Activated naive CD4-positive, alpha-beta T cell treated with anti-CD3 and anti-CD28 coated beads for 36 hours (primary cell): Measurements from ENCODE around the gene RNF212. TPM values are rescaled to one million over a fixed set of nuclear protein-coding genes. Genes with fewer than 3 reads are reported as not detected.

Source experiments
- CTCF ChIA-PET: fragments of 350-600 bp; sonication (Branson Sonifier 250); formaldehyde crosslinking; loops from one replicate; lab custom pipeline; 2021; ENCODE audit warnings: antibody characterized with exemption; lab: Charles Lee
- DNase-seq: peaks from one replicate; pipeline ENCODE4 v3.0.0-alpha.2; 2020
- H3K27ac Mint-ChIP-seq: one replicate; pipeline ENCODE4 v1.8.0; 2021; ENCODE audit warnings: mild to moderate bottlenecking, mixed read lengths
- H3K27me3 Mint-ChIP-seq: one replicate; pipeline ENCODE4 v1.8.0; 2021; ENCODE audit warnings: low read depth, mixed read lengths
- H3K36me3 Mint-ChIP-seq: one replicate; pipeline ENCODE4 v1.8.0; 2021; ENCODE audit warnings: low read depth, mixed read lengths
- H3K4me1 Mint-ChIP-seq: one replicate; pipeline ENCODE4 v1.8.0; 2021; ENCODE audit warnings: low read depth, mixed read lengths
- H3K4me3 Mint-ChIP-seq: one replicate; pipeline ENCODE4 v1.8.0; 2021; ENCODE audit warnings: mild to moderate bottlenecking, moderate library complexity, mixed read lengths
- H3K9me3 Mint-ChIP-seq: one replicate; pipeline ENCODE4 v1.8.0; 2021; ENCODE audit warnings: mixed read lengths
- intact Hi-C: fragments of 100-400 bp; cut with micrococcal nuclease; formaldehyde crosslinking; loops from one replicate; pipeline ENCODE4 v1.15.1; 2023
- total RNA-seq, 2 experiments: library from RNA; stranded (reverse); gene quantifications; one replicate each; pipeline ENCODE4 v1.2.3, GENCODE V29; 2021

The RNF212 gene
- total RNA-seq, 2 experiments from 2014 or later = 0.98 to 2.2 TPM

DNA sequence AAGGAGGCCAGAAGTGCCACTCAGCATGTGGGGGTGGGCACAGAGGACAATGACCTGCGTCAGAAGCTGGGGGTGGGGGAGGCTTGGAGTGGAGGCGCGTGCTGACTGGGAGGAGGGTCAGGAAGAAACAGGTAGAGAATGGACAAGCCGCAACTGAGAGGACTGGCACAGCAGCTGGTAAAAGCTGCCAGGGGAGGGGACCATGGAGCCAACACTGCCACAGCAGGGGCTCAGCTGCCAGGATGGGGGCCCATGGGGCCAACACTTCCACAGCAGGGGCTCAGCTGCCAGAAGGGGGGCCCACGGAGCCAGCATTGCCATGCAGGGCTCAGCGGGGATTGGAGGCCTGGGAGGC is 19.1 kb downstream of the RNF212 start:
- H3K36me3 Mint-ChIP-seq = no peaks in the 10 kb centered on the region
- peaks cover 4% of the 10 kb centered on the region for H3K9me3 Mint-ChIP-seq
- peaks cover 2% of the 10 kb centered on the region for H3K27me3 Mint-ChIP-seq
- CTCF ChIA-PET = no interaction called here
- no peaks in the 10 kb centered on the region for H3K4me1 Mint-ChIP-seq
- H3K27ac Mint-ChIP-seq = no peak overlapping the region
- no peak for DNase-seq
- H3K4me3 Mint-ChIP-seq = no peak overlapping the region
- intact Hi-C loops = no loop called here

DNA sequence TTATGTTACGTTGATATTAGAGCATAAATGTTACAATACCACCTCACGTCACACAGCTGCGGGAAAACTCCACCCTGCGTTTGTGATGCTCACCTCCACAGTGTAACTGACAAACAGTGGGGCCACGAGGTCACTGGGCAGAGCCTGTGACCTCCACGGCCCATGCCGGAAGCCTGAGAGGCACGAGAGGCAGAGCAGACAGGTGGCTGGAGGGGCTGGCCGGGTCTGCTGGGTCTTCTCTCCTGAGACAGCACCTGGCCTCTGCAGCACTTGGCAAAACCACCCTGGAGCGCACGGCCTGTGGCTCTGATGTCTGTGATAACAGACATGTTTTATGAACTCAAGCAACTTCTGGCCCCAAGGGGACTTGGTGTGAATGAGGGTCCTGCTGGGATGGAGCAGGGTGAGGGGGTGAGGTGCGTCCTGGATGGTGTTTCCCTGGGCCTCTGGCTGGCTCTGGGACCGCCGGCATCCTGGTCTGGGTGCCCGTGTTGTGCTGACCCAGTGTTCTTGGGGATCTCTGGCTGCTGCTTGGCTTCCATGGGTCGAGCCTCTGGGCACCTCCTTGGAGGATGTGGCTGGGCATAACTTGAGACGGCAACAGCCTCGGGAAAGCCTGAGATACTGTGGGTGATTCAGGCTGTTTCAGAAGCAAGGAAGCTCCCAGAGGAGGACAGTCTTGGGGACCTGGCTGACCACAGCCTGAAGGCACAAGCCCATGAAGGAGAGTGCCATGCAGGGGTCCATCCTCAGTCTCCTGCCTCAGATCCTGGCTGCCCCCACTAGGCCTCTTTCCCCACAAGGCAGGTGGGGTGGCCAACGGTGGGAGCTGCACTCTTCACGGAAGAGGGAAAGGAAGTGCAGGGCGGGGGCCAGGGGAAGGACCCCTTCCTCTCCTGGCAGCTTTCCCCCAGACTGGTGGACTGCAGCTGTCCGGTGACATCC is 19.7 kb downstream of the RNF212 start:
- intact Hi-C loops = no loop called here
- CTCF ChIA-PET = no interaction called here
- no peak for DNase-seq
- Mint-ChIP-seq H3K4me1 (no peaks in the 10 kb centered on the region), H3K27ac (no peak overlapping the region), H3K9me3 (peaks cover 4% of the 10 kb centered on the region), H3K27me3 (peaks cover 2% of the 10 kb centered on the region), H3K4me3 (no peak overlapping the region), H3K36me3 (no peaks in the 10 kb centered on the region)

DNA sequence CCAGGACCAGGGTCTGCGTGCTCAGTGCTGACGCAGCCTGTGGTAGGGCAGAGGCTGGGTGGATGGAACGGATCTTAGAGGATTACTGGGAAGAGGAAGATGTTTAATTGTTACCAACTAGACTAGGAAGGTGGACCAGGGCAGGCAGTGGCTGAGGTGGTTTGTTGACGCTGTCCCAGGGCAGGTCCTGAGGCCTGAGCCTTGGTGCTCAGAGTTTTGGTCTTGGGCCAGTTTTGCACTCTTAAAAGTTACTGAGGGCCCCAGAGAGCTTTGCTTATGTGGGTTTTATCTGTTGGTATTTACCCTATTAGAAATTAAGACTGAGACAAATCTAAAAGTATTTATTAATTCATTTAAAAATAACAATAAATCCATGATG is 20.4 kb downstream of the RNF212 start:
- CTCF ChIA-PET = no interaction called here
- intact Hi-C loops = no loop called here
- no peaks in the 10 kb centered on the region for H3K4me1 Mint-ChIP-seq

DNA sequence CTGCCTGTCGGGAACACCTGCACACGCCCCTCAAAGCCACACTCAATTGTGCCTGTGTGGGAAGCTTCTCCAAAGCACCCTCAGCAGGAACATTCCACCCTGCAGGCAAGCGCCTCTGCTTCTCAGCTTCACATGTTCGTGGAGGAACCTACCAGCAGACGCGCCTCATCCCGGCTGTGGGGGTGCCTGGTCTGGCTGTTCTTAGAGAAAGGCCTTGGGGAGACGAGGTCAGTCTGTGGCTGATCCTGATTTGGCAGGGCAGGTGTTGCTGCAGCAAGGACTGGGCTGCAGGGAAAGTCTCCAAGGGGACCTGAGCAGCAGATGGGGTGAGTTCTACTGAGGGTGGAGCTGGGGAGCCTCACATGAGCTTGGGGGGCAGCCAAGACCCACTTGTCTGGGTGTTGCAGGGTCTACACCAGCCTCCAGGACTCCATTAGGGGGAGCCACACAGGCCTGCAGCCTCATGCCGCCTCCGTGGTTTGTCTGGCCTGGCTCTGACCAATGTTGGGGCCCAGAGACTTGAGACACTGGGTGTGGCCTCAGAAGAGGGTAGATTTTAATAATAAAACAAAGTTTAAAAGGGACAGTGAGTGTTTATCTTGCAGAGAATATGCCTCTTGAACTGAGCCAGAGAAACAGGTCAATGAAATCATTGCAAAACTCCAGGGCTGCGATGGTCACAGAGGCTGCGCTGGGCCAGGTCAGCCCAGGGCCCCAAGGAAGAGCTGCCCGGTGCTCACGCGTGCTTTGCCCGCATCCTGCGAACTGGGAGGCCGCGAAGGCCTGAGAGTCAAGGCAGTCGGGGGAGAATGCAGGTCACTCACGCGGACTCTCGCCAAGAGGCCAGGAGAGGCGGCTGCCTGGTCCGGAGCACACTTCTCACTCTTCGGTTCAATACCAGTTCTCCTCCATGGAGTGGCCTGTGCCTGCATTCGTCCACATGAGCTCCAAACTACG is 21.1 kb downstream of the RNF212 start:
- H3K4me1 Mint-ChIP-seq = no peaks in the 10 kb centered on the region
- intact Hi-C loops = no loop called here
- peaks cover 2% of the 10 kb centered on the region for H3K27me3 Mint-ChIP-seq
- no peak overlapping the region for H3K4me3 Mint-ChIP-seq
- peaks cover 12% of the 10 kb centered on the region for H3K9me3 Mint-ChIP-seq
- no peak for DNase-seq
- CTCF ChIA-PET = no interaction called here
- H3K36me3 Mint-ChIP-seq = no peaks in the 10 kb centered on the region
- H3K27ac Mint-ChIP-seq = no peak overlapping the region

More for the DNA sequence above, 20.4 kb downstream of the RNF212 start:
- Mint-ChIP-seq H3K27ac (no peak overlapping the region), H3K4me3 (no peak overlapping the region), H3K9me3 (peaks cover 9% of the 10 kb centered on the region), H3K36me3 (no peaks in the 10 kb centered on the region), H3K27me3 (peaks cover 2% of the 10 kb centered on the region)
- no peak for DNase-seq

DNA sequence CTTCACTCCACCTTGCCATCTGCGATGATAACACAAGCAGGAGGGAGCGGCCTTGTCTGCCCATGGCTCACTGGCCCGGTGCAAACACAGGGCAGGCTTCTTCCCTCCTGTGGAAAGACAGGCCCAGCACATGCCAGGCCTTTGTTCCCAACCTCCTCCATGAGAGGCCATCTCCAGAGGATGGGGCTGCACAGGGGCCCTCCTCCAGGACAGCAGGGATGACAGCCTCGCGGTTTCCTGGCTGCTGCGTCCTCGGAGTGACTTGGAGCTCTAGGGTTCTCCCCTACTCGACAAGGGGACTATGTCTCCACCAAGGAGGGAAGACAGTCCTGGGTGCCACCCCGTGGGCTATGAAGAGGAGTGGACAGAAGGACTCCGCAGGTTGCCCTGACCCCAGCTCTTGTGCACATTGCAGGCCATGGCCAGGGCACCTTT is 21.8 kb downstream of the RNF212 start:
- Mint-ChIP-seq H3K27me3 (peaks cover 2% of the 10 kb centered on the region), H3K4me3 (no peak overlapping the region), H3K27ac (no peak overlapping the region), H3K9me3 (peaks cover 12% of the 10 kb centered on the region), H3K36me3 (no peaks in the 10 kb centered on the region), H3K4me1 (no peaks in the 10 kb centered on the region)
- CTCF ChIA-PET = no interaction called here
- no peak for DNase-seq
- intact Hi-C loops = no loop called here

DNA sequence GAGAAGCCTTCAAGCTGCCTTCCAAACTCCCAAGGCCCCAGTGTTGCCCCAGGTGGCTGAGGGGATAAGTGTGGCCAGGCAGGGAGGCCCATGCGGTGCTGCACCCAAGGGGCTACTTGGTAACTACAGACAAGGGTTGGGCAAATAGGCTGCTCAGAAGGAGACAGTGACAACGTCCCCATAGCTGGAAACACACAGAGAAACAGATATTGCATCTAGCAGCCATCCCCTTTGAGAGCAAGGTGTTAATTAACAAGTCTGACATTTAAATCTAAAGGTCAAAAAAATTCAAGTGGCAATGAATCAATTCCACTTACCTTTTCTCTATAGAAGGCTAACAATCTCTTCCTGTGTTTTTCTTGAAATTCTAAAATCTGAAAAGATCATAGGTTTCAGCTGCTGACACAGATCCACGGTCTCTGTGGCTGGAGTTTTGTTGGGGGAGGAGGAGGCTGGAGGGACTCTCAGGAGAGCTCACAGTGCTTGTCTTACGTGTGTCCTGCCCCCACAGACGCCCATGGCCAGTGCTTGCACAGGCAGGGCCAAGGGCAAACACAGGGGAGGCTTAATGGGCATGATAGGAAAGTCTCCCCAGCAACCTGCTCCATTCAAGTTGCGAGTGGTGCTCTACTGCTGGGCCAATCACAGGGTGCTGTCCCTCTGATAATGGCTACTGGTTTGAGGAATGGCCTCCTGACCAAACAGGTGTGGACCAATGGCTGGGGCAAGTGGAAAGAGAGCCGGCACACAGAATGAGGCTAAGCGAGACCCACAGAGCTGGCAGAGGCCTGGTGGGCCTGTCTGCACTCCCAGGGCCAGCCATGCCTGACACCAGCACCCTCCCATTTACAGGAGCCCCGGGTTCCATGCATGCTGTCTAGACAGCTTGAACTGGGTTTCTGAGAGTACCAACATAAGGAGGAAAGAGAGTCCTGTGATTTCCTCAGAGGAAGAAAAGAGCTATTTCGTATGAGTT is 22.6 kb downstream of the RNF212 start:
- Mint-ChIP-seq H3K4me1 (no peaks in the 10 kb centered on the region), H3K27ac (no peak overlapping the region), H3K9me3 (peaks cover 12% of the 10 kb centered on the region), H3K36me3 (no peaks in the 10 kb centered on the region), H3K27me3 (peaks cover 3% of the 10 kb centered on the region), H3K4me3 (no peak overlapping the region)
- intact Hi-C loops = no loop called here
- CTCF ChIA-PET = no interaction called here
- DNase-seq = no peak

DNA sequence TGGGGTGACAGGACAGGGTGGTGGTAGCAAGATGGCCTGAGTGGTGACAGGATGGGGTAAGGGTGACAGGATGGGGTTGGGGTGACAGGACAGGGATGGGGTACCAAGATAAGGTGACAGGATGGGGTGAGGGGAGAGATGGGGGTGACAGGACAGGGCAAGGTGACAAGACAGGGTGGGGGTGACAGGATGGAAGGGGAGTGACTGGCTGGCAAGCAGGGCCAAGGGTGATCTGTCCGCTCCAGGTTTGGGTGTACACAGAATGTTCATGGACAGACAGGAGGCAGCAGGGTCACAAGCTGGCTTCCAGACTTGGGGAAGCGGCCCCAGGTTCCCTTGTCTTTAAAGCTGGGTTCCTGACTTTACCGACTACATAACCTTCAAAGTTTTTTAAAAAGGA is 23.3 kb downstream of the RNF212 start:
- intact Hi-C loops = no loop called here
- Mint-ChIP-seq H3K27me3 (peaks cover 5% of the 10 kb centered on the region), H3K27ac (no peak overlapping the region), H3K36me3 (no peaks in the 10 kb centered on the region), H3K9me3 (peaks cover 12% of the 10 kb centered on the region), H3K4me1 (no peaks in the 10 kb centered on the region), H3K4me3 (no peak overlapping the region)
- CTCF ChIA-PET = no interaction called here
- DNase-seq = no peak

DNA sequence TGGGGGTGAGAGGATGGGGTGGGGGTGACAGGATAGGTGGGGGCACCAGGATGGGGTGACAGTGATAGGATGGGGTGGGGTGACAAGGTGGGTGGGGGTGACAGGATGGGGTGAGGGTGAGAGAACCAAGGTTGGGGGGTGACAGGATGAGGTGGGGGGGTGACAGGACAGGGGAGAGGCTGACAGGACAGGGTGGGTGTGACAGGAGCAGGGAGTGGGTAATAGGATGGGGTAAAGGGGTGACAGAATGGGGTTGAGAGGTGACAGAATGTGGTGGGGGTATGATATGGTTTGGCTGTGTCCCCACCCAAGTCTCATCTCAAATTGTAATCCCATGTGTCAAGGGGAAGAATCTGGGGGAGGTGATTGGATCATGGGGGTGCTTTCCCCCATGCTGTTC is 26.0 kb downstream of the RNF212 start:
- Mint-ChIP-seq H3K4me1 (no peaks in the 10 kb centered on the region), H3K36me3 (no peaks in the 10 kb centered on the region), H3K27me3 (peaks cover 5% of the 10 kb centered on the region), H3K9me3 (peaks cover 12% of the 10 kb centered on the region), H3K4me3 (no peak overlapping the region), H3K27ac (no peak overlapping the region)
- intact Hi-C loops = no loop called here
- CTCF ChIA-PET = no interaction called here
- DNase-seq = no peak

DNA sequence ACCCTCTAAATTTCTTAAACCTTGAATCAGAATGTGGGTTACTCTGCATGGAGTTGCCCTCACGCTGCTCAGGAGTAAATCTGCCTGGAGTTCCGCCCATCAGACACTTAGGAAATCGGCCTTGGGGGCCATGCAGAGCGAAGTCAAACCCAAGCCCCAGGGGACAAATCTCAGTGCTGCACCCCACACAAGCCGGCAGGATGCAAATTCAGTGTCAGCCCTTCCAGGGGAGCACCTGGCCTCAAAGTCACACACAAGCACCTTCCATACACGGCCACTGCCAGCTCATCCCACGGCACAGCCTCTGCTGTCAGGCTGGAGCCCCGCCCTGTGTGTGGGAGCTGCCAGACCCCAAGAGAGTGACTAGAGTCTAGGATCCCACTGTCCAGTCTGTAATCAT is 27.4 kb downstream of the RNF212 start:
- intact Hi-C loops = no loop called here
- Mint-ChIP-seq H3K9me3 (peaks cover 12% of the 10 kb centered on the region), H3K4me3 (no peak overlapping the region), H3K27me3 (peaks cover 12% of the 10 kb centered on the region), H3K27ac (no peak overlapping the region), H3K4me1 (no peaks in the 10 kb centered on the region), H3K36me3 (no peaks in the 10 kb centered on the region)
- CTCF ChIA-PET = no interaction called here
- DNase-seq = no peak

DNA sequence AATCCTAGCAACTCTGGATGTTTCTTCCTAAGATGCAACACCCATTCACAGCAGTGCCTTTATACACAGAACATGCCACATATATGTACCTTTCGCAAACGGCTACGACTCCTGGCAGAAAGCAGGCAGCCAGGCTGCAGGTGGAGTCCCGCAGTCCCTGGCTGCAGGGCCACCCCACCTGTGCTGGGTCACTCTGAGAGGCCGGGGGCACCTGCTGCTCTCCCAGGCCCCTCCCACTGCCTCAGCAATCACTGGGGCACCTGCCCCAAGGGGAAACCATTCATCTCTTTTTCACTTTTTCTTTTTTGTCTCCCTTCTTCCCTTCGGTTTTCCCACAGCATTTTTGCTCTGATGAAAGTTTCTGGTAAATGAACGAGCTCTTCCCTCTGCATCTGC is 28.0 kb downstream of the RNF212 start:
- CTCF ChIA-PET = no interaction called here
- no peak for DNase-seq
- H3K27ac Mint-ChIP-seq = no peak overlapping the region
- intact Hi-C loops = no loop called here
- no peak overlapping the region for H3K4me3 Mint-ChIP-seq
- H3K27me3 Mint-ChIP-seq = peaks cover 15% of the 10 kb centered on the region
- no peaks in the 10 kb centered on the region for H3K4me1 Mint-ChIP-seq
- H3K36me3 Mint-ChIP-seq = no peaks in the 10 kb centered on the region
- peaks cover 12% of the 10 kb centered on the region for H3K9me3 Mint-ChIP-seq

DNA sequence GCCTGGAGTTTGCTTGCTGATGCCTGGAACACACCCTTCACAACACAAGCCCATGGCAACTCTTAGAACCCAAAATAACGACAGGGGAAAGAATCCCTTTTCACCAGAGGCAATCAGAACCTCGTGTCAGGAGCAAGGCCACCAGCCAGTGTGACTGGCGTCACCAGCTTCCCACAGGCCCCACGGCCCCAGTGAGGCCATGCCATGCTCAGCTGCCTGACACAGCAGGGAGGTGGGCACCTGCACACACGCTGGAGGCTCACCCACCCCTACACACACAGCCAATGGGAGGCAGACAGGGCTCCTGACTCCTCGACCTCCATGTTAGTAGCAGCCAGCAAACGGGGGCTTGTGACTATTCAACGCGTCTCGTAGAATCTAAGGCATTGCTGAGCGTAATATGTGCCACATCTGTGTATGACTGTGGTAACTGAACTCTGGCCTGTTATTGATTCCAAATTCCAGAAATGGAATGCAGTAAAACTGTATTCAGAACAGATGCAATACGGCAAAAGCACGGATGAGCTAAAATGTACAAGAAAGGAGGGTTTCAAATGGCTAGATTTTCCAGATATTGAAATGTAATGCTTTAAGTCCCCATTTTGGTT is 28.5 kb downstream of the RNF212 start:
- no peak overlapping the region for H3K4me3 Mint-ChIP-seq
- no peak overlapping the region for H3K27ac Mint-ChIP-seq
- CTCF ChIA-PET = no interaction called here
- intact Hi-C loops = no loop called here
- H3K36me3 Mint-ChIP-seq = no peaks in the 10 kb centered on the region
- H3K4me1 Mint-ChIP-seq = no peaks in the 10 kb centered on the region
- H3K9me3 Mint-ChIP-seq = peaks cover 12% of the 10 kb centered on the region
- no peak for DNase-seq
- peaks cover 16% of the 10 kb centered on the region for H3K27me3 Mint-ChIP-seq
